H9 (cell line): Measurements from ENCODE around the gene TEAD1. TPM values are rescaled to one million over a fixed set of nuclear protein-coding genes. Genes with fewer than 3 reads are reported as not detected.

Experiments
- DNase-seq: peaks from one replicate; pipeline ENCODE4 v3.0.0-alpha.2; 2017
- H2AFZ ChIP-seq: one replicate; pipeline ENCODE4 v1.6.1; 2013; ENCODE audit warnings: mild to moderate bottlenecking, low read length, control low read depth, moderate library complexity
- H2AK5ac ChIP-seq: 2 replicates; pipeline ENCODE4 v1.6.1; 2013; ENCODE audit warnings: low read length, control low read depth, mixed read lengths; ENCODE audit not compliant: insufficient read length
- H2BK120ac ChIP-seq: one replicate; pipeline ENCODE4 v1.6.1; 2013; ENCODE audit warnings: low read depth, mild to moderate bottlenecking, low read length, control low read depth, inconsistent platforms; ENCODE audit not compliant: poor library complexity, severe bottlenecking
- H2BK12ac ChIP-seq: 2 replicates; pipeline ENCODE4 v1.6.1; 2013; ENCODE audit warnings: low read length, control low read depth, mixed read lengths, low read depth; ENCODE audit not compliant: insufficient read length
- H2BK15ac ChIP-seq: 2 replicates; pipeline ENCODE4 v1.6.1; 2013; ENCODE audit warnings: low read depth, low read length, control low read depth
- H2BK20ac ChIP-seq: one replicate; pipeline ENCODE4 v1.6.1; 2013; ENCODE audit warnings: low read depth, mild to moderate bottlenecking, low read length, control low read depth, inconsistent platforms; ENCODE audit not compliant: poor library complexity, severe bottlenecking
- H2BK5ac ChIP-seq: 2 replicates; pipeline ENCODE4 v1.6.1; 2013; ENCODE audit warnings: low read length, control low read depth, mixed read lengths; ENCODE audit not compliant: insufficient read length
- H3K14ac ChIP-seq: 2 replicates; pipeline ENCODE4 v1.6.1; 2013; ENCODE audit warnings: low read length, control low read depth; ENCODE audit not compliant: insufficient read depth
- H3K18ac ChIP-seq: 2 replicates; pipeline ENCODE4 v1.6.1; 2013; ENCODE audit warnings: low read depth, mild to moderate bottlenecking, mixed read lengths, low read length, control low read depth; ENCODE audit not compliant: insufficient read length
- H3K23ac ChIP-seq: 2 replicates; pipeline ENCODE4 v1.6.1; 2013; ENCODE audit warnings: low read length, control low read depth, mixed read lengths, low read depth; ENCODE audit not compliant: insufficient read length
- H3K23me2 ChIP-seq: 2 replicates; pipeline ENCODE4 v1.6.1; 2013; ENCODE audit warnings: low read depth, mild to moderate bottlenecking, mixed read lengths, low read length, control low read depth; ENCODE audit not compliant: insufficient read length, poor library complexity, severe bottlenecking
- H3K27ac ChIP-seq: 2 replicates; pipeline ENCODE4 v1.5.1; 2013; ENCODE audit warnings: low read length, control low read depth, mixed read lengths, low read depth; ENCODE audit not compliant: insufficient read length
- H3K27me3 ChIP-seq: 2 replicates; pipeline ENCODE4 v1.6.1; 2013; ENCODE audit warnings: low read length, control low read depth, inconsistent platforms; ENCODE audit not compliant: insufficient read depth
- H3K4ac ChIP-seq: 2 replicates; pipeline ENCODE4 v1.6.1; 2013; ENCODE audit warnings: low read depth, mild to moderate bottlenecking, control low read depth, inconsistent platforms, low read length, moderate library complexity
- H3K4me1 ChIP-seq: 2 replicates; pipeline ENCODE4 v1.6.1; 2013; ENCODE audit warnings: low read length, control low read depth, inconsistent platforms; ENCODE audit not compliant: insufficient read depth
- H3K4me2 ChIP-seq: 2 replicates; pipeline ENCODE4 v1.6.1; 2013; ENCODE audit warnings: low read length, control low read depth, mixed read lengths; ENCODE audit not compliant: insufficient read length, insufficient read depth
- H3K56ac ChIP-seq: 2 replicates; pipeline ENCODE4 v1.6.1; 2013; ENCODE audit warnings: low read depth, mild to moderate bottlenecking, mixed read lengths, low read length, control low read depth; ENCODE audit not compliant: insufficient read length
- H3K79me1 ChIP-seq: 2 replicates; pipeline ENCODE4 v1.6.1; 2013; ENCODE audit warnings: low read depth, mild to moderate bottlenecking, moderate library complexity, low read length, control low read depth, inconsistent platforms; ENCODE audit not compliant: insufficient read depth, poor library complexity, severe bottlenecking
- H3K79me2 ChIP-seq: 2 replicates; pipeline ENCODE4 v1.6.1; 2013; ENCODE audit warnings: low read length, control low read depth, inconsistent platforms; ENCODE audit not compliant: insufficient read depth
- H3K9ac ChIP-seq: 2 replicates; pipeline ENCODE4 v1.6.1; 2013; ENCODE audit warnings: low read length, control low read depth, mixed read lengths; ENCODE audit not compliant: insufficient read length; ENCODE audit errors: extremely low read depth
- H3K9me3 ChIP-seq: one replicate; pipeline ENCODE4 v1.6.1; 2013; ENCODE audit warnings: low read depth, low read length, inconsistent platforms; ENCODE audit not compliant: control insufficient read depth
- H3T11ph ChIP-seq: one replicate; pipeline ENCODE4 v1.6.1; 2013; ENCODE audit warnings: mild to moderate bottlenecking, low read length, control low read depth, inconsistent platforms
- H4K20me1 ChIP-seq: one replicate; pipeline ENCODE4 v1.6.1; 2013; ENCODE audit not compliant: control insufficient read depth, insufficient read length, insufficient read depth
- H4K5ac ChIP-seq: 2 replicates; pipeline ENCODE4 v1.6.1; 2013; ENCODE audit warnings: low read depth, mild to moderate bottlenecking, mixed read lengths, low read length, control low read depth; ENCODE audit not compliant: insufficient read length
- H4K8ac ChIP-seq: replicated peaks from 2 replicates; pipeline ENCODE4 v1.6.1; 2013; ENCODE audit warnings: low read length, control low read depth, mixed read lengths, low read depth; ENCODE audit not compliant: insufficient read length
- H4K91ac ChIP-seq: 2 replicates; pipeline ENCODE4 v1.6.1; 2013; ENCODE audit warnings: low read depth, mild to moderate bottlenecking, moderate library complexity, mixed read lengths, low read length, control low read depth; ENCODE audit not compliant: insufficient read length
- H3K27ac Mint-ChIP-seq, 3 experiments: 2 replicates in 2 of 3; 3 replicates in 1 of 3; pipeline ENCODE4 v1.8.0; 2020 to 2021; ENCODE audit warnings: mixed read lengths in 3 of 3, mild to moderate bottlenecking in 1 of 3, moderate library complexity in 1 of 3
- H3K27me3 Mint-ChIP-seq: 2 replicates; pipeline ENCODE4 v1.8.0; 2021; ENCODE audit warnings: low read depth, mild to moderate bottlenecking, moderate library complexity, mixed read lengths
- H3K36me3 Mint-ChIP-seq, 3 experiments: 2 replicates in 2 of 3; 3 replicates in 1 of 3; pipeline ENCODE4 v1.8.0; 2020 to 2021; ENCODE audit warnings: low read depth in 3 of 3, mixed read lengths in 3 of 3; ENCODE audit not compliant: insufficient read depth in 1 of 3
- H3K4me1 Mint-ChIP-seq, 2 experiments: 2 replicates each; pipeline ENCODE4 v1.8.0; 2020; ENCODE audit warnings: mixed read lengths in 2 of 2
- H3K4me3 Mint-ChIP-seq, 2 experiments: 2 replicates in 1 of 2; 3 replicates in 1 of 2; pipeline ENCODE4 v1.8.0; 2020 to 2021; ENCODE audit warnings: mild to moderate bottlenecking in 2 of 2, mixed read lengths in 2 of 2, moderate library complexity in 1 of 2
- H3K9me3 Mint-ChIP-seq, 2 experiments: 2 replicates in 1 of 2; 3 replicates in 1 of 2; pipeline ENCODE4 v1.8.0; 2020; ENCODE audit warnings: mild to moderate bottlenecking in 2 of 2, mixed read lengths in 2 of 2, moderate library complexity in 1 of 2
- WGBS: extraction: QIAGEN DNeasy Blood & Tissue Kit; methylation state at CpG from one replicate; pipeline ENCODE4 v1.1.7; 2013; ENCODE audit warnings: missing lambda C conversion rate, low lambda C conversion rate, mixed read lengths; ENCODE audit not compliant: insufficient read length; ENCODE audit errors: extremely low coverage; 5-methylcytosine and 5-hydroxymethylcytosine counted together
- total RNA-seq: library from RNA; stranded (reverse); gene quantifications from 2 replicates; pipeline ENCODE4 v1.2.1, GENCODE V29; 2021
- TF ChIP-seq, protein P1 (sequence below): fragments of 200-600 bp; sonication (generic); conservative IDR thresholded peaks from 3 replicates; pipeline ENCODE4 v1.8.0; 2021; ENCODE audit warnings: antibody characterized with exemption, mild to moderate bottlenecking

Gene TEAD1
- total RNA-seq, 1 experiment from 2014 or later, result 75.1 TPM

DNA sequence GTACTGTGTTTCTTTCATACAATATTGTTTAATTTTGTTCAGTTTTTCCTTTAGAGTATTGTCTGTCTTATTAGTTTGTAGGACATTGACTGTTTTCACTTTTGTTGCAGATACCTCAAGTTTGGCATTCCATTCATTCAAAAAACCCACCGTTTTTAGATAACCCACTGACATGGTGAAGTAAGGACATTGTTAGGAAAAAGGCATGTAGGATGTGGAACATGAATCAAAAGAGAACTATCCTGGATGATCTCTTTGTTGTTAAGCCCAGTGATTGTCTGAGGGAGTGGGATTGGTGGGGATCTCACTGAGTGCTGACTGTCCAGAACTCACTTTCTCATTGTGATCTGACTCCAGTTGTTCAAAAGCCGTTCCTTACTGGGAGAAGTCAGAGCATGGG, 119.3 kb downstream of the TEAD1 start:
- H3K27ac Mint-ChIP-seq, result peak overlapping the region in 1 of 3 experiments; percentile 48; a peak in 1 of 7 replicates
- H4K20me1 ChIP-seq, result no peaks in the 10 kb centered on the region

More for the DNA sequence above, 119.3 kb downstream of the TEAD1 start:
- Histone ChIP-seq H2BK120ac (no peak overlapping the region), H3T11ph (no peak overlapping the region), H3K9me3 (no peaks in the 10 kb centered on the region), H3K9ac (no peak overlapping the region), H4K91ac (no peak overlapping the region), H3K4me1 (peaks cover 12% of the 10 kb centered on the region), H3K79me2 (peaks cover 2% of the 10 kb centered on the region; the same call in 1 of the 2 replicates), H2BK15ac (no peak overlapping the region), H3K27ac (no peak overlapping the region), H4K8ac (no peak overlapping the region), H2AK5ac (no peak overlapping the region), H2AFZ (no peak overlapping the region), H3K27me3 (no peaks in the 10 kb centered on the region), H2BK5ac (no peak overlapping the region), H3K56ac (no peak overlapping the region), H3K79me1 (peaks cover 2% of the 10 kb centered on the region), H3K14ac (no peak overlapping the region), H3K23ac (no peak overlapping the region), H2BK20ac (no peak overlapping the region), H3K4ac (no peak overlapping the region), H4K5ac (no peak overlapping the region), H2BK12ac (no peak overlapping the region), H3K18ac (no peak overlapping the region), H3K4me2 (no peak overlapping the region), H3K23me2 (no peaks in the 10 kb centered on the region)
- Mint-ChIP-seq H3K27me3 (no peaks in the 10 kb centered on the region), H3K36me3 (peaks cover 5 to 17% (median 7%) of the 10 kb centered on the region in 3 experiments; a peak in 6 of 7 replicates), H3K4me1 (peaks cover 39 to 45% of the 10 kb centered on the region in 2 experiments), H3K9me3 (no peaks in the 10 kb centered on the region), H3K4me3 (no peak overlapping the region)
- no peak for DNase-seq
- WGBS, result no CpG with 5 or more reads among the region's 2 CpGs
- TF ChIP-seq, protein P1, sequence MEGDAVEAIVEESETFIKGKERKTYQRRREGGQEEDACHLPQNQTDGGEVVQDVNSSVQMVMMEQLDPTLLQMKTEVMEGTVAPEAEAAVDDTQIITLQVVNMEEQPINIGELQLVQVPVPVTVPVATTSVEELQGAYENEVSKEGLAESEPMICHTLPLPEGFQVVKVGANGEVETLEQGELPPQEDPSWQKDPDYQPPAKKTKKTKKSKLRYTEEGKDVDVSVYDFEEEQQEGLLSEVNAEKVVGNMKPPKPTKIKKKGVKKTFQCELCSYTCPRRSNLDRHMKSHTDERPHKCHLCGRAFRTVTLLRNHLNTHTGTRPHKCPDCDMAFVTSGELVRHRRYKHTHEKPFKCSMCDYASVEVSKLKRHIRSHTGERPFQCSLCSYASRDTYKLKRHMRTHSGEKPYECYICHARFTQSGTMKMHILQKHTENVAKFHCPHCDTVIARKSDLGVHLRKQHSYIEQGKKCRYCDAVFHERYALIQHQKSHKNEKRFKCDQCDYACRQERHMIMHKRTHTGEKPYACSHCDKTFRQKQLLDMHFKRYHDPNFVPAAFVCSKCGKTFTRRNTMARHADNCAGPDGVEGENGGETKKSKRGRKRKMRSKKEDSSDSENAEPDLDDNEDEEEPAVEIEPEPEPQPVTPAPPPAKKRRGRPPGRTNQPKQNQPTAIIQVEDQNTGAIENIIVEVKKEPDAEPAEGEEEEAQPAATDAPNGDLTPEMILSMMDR, result no peak
